ENCODE data around the gene TRAK1. TPM values are rescaled to one million over a fixed set of nuclear protein-coding genes. Genes with fewer than 3 reads are reported as not detected.

The TRAK1 gene
- polyA plus RNA-seq, 3 donors, result 6.6 to 40.8 (median 7.0) TPM

GRCh38 chr3:42175386-42176240, 84.5 kb downstream of the TRAK1 start:
- Histone ChIP-seq H3K4me3 (replicated peaks in 1 of 3; ENCODE audit: low read depth in 2 of 3, low read length in 3 of 3) (no peak overlapping the region), H3K4me1 (ENCODE audit: control insufficient read depth in 1 of 2, insufficient read depth in 2 of 2, low read length in 2 of 2) (peaks cover 3 to 12% of the 10 kb centered on the region in 2 donors), H3K79me2 (ENCODE audit: insufficient read depth, low read length) (peaks cover 8% of the 10 kb centered on the region), H3K9me3 (replicated peaks in 1 of 2; ENCODE audit: control insufficient read depth in 1 of 2, insufficient read depth in 1 of 2, low read length in 2 of 2) (no peaks in the 10 kb centered on the region), H3K27ac (ENCODE audit: low read depth in 1 of 2, low read length in 2 of 2) (no peak overlapping the region), H2AFZ (ENCODE audit: insufficient read depth, low read depth, low read length, poor library complexity, severe bottlenecking) (no peak overlapping the region), H3K27me3 (ENCODE audit: control insufficient read depth in 2 of 2, insufficient read depth in 2 of 2, low read length in 2 of 2) (no peaks in the 10 kb centered on the region), H3K36me3 (replicated peaks in 1 of 2; ENCODE audit: control insufficient read depth in 1 of 2, insufficient read depth in 2 of 2, low read length in 2 of 2) (peaks cover 9 to 35% of the 10 kb centered on the region in 2 donors), H3K4me2 (replicated peaks; ENCODE audit: extremely low read depth, low read length, poor library complexity, severe bottlenecking) (no peak overlapping the region), H3K9ac (ENCODE audit: insufficient read depth, low read length, poor library complexity, severe bottlenecking) (no peak overlapping the region), H4K20me1 (ENCODE audit: insufficient read depth, low read length) (peaks cover 88% of the 10 kb centered on the region)
- Mint-ChIP-seq H3K9me3 (no peaks in the 10 kb centered on the region), H3K27ac (peak overlapping the region in 2 of 7 donors; percentile 4 to 14), H3K36me3 (peaks cover 15 to 36% of the 10 kb centered on the region in 2 donors), H3K27me3 (ENCODE audit: low read depth in 3 of 3) (peaks cover 0 to 3% (median 0%) of the 10 kb centered on the region in 3 donors), H3K4me3 (no peak overlapping the region), H3K4me1 (peaks cover 23% of the 10 kb centered on the region)
- no peak for DNase-seq
- TF ChIP-seq, protein P1, sequence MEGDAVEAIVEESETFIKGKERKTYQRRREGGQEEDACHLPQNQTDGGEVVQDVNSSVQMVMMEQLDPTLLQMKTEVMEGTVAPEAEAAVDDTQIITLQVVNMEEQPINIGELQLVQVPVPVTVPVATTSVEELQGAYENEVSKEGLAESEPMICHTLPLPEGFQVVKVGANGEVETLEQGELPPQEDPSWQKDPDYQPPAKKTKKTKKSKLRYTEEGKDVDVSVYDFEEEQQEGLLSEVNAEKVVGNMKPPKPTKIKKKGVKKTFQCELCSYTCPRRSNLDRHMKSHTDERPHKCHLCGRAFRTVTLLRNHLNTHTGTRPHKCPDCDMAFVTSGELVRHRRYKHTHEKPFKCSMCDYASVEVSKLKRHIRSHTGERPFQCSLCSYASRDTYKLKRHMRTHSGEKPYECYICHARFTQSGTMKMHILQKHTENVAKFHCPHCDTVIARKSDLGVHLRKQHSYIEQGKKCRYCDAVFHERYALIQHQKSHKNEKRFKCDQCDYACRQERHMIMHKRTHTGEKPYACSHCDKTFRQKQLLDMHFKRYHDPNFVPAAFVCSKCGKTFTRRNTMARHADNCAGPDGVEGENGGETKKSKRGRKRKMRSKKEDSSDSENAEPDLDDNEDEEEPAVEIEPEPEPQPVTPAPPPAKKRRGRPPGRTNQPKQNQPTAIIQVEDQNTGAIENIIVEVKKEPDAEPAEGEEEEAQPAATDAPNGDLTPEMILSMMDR (IDR thresholded peaks at IDR 0.05), result no peak
- 100% methylated on average over 1 of the region's 9 CpGs for WGBS (ENCODE audit: insufficient coverage)
- intact Hi-C loops (cut with micrococcal nuclease), result no loop called here

DNA sequence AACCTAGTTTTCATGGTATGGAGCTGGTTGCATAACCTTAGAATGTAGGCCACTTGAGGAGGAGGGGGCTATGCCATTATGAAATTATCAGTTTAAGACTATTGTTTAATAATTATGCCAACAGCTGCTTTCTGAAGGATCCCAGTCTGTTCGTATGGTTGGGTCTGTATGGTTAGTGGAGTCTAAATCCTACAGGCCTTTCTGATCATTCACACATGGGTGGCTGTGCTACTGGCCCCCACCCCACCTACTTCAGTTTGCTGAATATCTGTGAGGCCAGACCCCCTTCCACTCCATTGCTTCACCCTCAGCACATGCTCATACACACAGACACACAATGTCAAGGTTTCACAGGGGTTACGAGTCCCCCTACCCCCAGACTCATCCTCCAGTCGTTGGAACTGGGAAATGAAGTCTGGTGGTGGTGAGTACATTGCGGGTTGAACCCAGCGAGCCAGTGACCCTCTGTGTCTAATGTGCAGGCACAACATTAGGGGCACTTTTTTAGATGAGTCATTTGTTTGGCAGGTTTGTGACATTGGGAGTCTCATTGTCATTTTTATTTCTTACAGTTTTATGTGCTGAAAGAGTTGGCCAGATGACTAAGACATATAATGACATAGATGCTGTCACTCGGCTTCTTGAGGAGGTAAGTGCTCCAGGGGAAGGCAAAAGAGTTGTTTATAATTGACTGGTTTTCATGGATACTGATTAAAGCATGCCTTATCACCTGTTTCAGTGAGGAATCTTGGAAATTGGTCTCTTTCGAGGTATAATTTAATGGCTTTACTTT, 85.3 kb downstream of the TRAK1 start:
- H3K9me3 Mint-ChIP-seq, result no peaks in the 10 kb centered on the region

More for the DNA sequence above, 85.3 kb downstream of the TRAK1 start:
- H3K36me3 Mint-ChIP-seq, result peaks cover 15 to 36% of the 10 kb centered on the region in 2 donors
- H3K4me3 ChIP-seq (replicated peaks in 1 of 3; ENCODE audit: low read depth in 2 of 3, low read length in 3 of 3), result no peak overlapping the region
- no peaks in the 10 kb centered on the region for H3K9me3 ChIP-seq (replicated peaks in 1 of 2; ENCODE audit: control insufficient read depth in 1 of 2, insufficient read depth in 1 of 2, low read length in 2 of 2)
- H3K27ac Mint-ChIP-seq, result peak overlapping the region in 1 of 7 donors; percentile 77
- no peak for DNase-seq
- no peaks in the 10 kb centered on the region for H3K27me3 ChIP-seq (ENCODE audit: control insufficient read depth in 2 of 2, insufficient read depth in 2 of 2, low read length in 2 of 2)
- H3K36me3 ChIP-seq (replicated peaks in 1 of 2; ENCODE audit: control insufficient read depth in 1 of 2, insufficient read depth in 2 of 2, low read length in 2 of 2), result peaks cover 9 to 35% of the 10 kb centered on the region in 2 donors
- H3K27ac ChIP-seq (ENCODE audit: low read depth in 1 of 2, low read length in 2 of 2), result no peak overlapping the region
- H3K27me3 Mint-ChIP-seq (ENCODE audit: low read depth in 3 of 3), result peaks cover 0 to 3% (median 0%) of the 10 kb centered on the region in 3 donors
- intact Hi-C loops (cut with micrococcal nuclease), result no loop called here
- H3K79me2 ChIP-seq (ENCODE audit: insufficient read depth, low read length), result peaks cover 8% of the 10 kb centered on the region
- peaks cover 3 to 12% of the 10 kb centered on the region in 2 donors for H3K4me1 ChIP-seq (ENCODE audit: control insufficient read depth in 1 of 2, insufficient read depth in 2 of 2, low read length in 2 of 2)
- TF ChIP-seq, protein P1 (IDR thresholded peaks at IDR 0.05), result no peak
- peaks cover 90% of the 10 kb centered on the region for H4K20me1 ChIP-seq (ENCODE audit: insufficient read depth, low read length)
- WGBS (ENCODE audit: insufficient coverage), result 92% methylated on average over 2 of the region's 7 CpGs
- peaks cover 23% of the 10 kb centered on the region for H3K4me1 Mint-ChIP-seq
- no peak overlapping the region for H3K9ac ChIP-seq (ENCODE audit: insufficient read depth, low read length, poor library complexity, severe bottlenecking)
- H2AFZ ChIP-seq (ENCODE audit: insufficient read depth, low read depth, low read length, poor library complexity, severe bottlenecking), result no peak overlapping the region
- H3K4me2 ChIP-seq (replicated peaks; ENCODE audit: extremely low read depth, low read length, poor library complexity, severe bottlenecking), result no peak overlapping the region
- H3K4me3 Mint-ChIP-seq, result no peak overlapping the region

Measured in CD14-positive monocyte (primary cell).